ENCODE results near the gene BBS2. TPM values are rescaled to one million over a fixed set of nuclear protein-coding genes. Genes with fewer than 3 reads are reported as not detected.

Gene BBS2
- total RNA-seq, 4 donors from 2014 or later, result 79.8 to 144 (median 120) TPM

- WGBS, 2 donors, result 6% methylated on average over 18 of the region's 18 CpGs
- DNase-seq (ENCODE audit: low spot score in 2 of 2), result no peak
- Histone ChIP-seq H3K36me3 (peaks cover 0 to 38% (median 0%) of the 10 kb centered on the region in 3 donors), H3K27ac (peak overlapping the region; percentile 63 to 83 (median 79)), H3K27me3 (no peaks in the 10 kb centered on the region), H3K4me3 (peak overlapping the region; percentile 76 to 93 (median 90)), H3K4me1 (peaks cover 7 to 52% (median 29%) of the 10 kb centered on the region in 4 donors), H3K9me3 (no peaks in the 10 kb centered on the region)
- TF ChIP-seq POLR2A (IDR thresholded peaks at IDR 0.05), result no peak
- no peak for TF ChIP-seq EP300 (IDR thresholded peaks at IDR 0.05)
- TF ChIP-seq, protein P1, sequence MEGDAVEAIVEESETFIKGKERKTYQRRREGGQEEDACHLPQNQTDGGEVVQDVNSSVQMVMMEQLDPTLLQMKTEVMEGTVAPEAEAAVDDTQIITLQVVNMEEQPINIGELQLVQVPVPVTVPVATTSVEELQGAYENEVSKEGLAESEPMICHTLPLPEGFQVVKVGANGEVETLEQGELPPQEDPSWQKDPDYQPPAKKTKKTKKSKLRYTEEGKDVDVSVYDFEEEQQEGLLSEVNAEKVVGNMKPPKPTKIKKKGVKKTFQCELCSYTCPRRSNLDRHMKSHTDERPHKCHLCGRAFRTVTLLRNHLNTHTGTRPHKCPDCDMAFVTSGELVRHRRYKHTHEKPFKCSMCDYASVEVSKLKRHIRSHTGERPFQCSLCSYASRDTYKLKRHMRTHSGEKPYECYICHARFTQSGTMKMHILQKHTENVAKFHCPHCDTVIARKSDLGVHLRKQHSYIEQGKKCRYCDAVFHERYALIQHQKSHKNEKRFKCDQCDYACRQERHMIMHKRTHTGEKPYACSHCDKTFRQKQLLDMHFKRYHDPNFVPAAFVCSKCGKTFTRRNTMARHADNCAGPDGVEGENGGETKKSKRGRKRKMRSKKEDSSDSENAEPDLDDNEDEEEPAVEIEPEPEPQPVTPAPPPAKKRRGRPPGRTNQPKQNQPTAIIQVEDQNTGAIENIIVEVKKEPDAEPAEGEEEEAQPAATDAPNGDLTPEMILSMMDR (IDR thresholded peaks at IDR 0.05), result no peak
Observed at GRCh38 chr16:56450275-56450985, 69.4 kb downstream of the BBS2 start.

GRCh38 chr16:56448005-56448404 lies 71.8 kb downstream of the BBS2 start:
- TF ChIP-seq POLR2A (IDR thresholded peaks at IDR 0.05) (no peak), EP300 (IDR thresholded peaks at IDR 0.05) (no peak)
- TF ChIP-seq, protein P1 (IDR thresholded peaks at IDR 0.05), result no peak
- peaks cover 0 to 42% (median 0%) of the 10 kb centered on the region in 3 donors for H3K36me3 ChIP-seq
- peaks cover 7 to 46% (median 27%) of the 10 kb centered on the region in 4 donors for H3K4me1 ChIP-seq
- H3K9me3 ChIP-seq, result no peaks in the 10 kb centered on the region
- H3K4me3 ChIP-seq, result no peak overlapping the region
- no peak for DNase-seq (ENCODE audit: low spot score in 2 of 2)
- no peak overlapping the region for H3K27ac ChIP-seq
- H3K27me3 ChIP-seq, result no peaks in the 10 kb centered on the region

DNA sequence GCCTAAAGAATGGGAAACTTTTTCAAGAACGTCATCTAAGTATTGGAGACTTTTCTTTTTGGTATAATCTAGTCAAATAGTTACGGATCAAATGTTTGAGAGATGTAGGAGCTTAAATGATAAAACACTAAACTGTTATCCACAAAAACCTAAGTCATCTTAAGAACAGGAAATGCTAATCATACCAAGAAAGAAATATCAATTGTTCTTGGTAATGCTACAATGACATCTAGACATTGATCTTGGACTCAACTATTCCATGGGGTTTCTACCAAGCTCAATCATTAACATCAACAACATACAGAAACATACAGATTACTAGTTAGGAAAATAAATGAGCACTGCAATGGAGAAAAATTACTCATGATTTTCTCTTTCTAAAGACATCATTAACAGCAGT lies 72.5 kb downstream of the BBS2 start:
- Histone ChIP-seq H3K27me3 (no peaks in the 10 kb centered on the region), H3K36me3 (peaks cover 0 to 44% (median 0%) of the 10 kb centered on the region in 3 donors), H3K4me1 (peaks cover 7 to 39% (median 22%) of the 10 kb centered on the region in 4 donors), H3K4me3 (no peak overlapping the region), H3K27ac (no peak overlapping the region), H3K9me3 (no peaks in the 10 kb centered on the region)
- DNase-seq (ENCODE audit: low spot score in 2 of 2), result no peak
- TF ChIP-seq, protein P1 (IDR thresholded peaks at IDR 0.05), result no peak
- WGBS, 2 donors, result 34 to 59% methylated on average over 2 of the region's 2 CpGs

GRCh38 chr16:56438038-56438437 lies 81.8 kb downstream of the BBS2 start:
- TF ChIP-seq, protein P1 (IDR thresholded peaks at IDR 0.05), result no peak
- no peak for TF ChIP-seq POLR2A (IDR thresholded peaks at IDR 0.05)
- TF ChIP-seq EP300 (IDR thresholded peaks at IDR 0.05), result no peak
- H3K4me1 ChIP-seq, result no peaks in the 10 kb centered on the region
- 94 to 96% methylated on average over 1 of the region's 1 CpG for WGBS, 2 donors
- no peaks in the 10 kb centered on the region for H3K27me3 ChIP-seq
- no peak overlapping the region for H3K27ac ChIP-seq
- peaks cover 0 to 70% (median 0%) of the 10 kb centered on the region in 3 donors for H3K36me3 ChIP-seq
- H3K4me3 ChIP-seq, result no peak overlapping the region
- DNase-seq (ENCODE audit: low spot score in 2 of 2), result no peak
- no peaks in the 10 kb centered on the region for H3K9me3 ChIP-seq

- Histone ChIP-seq H3K4me3 (no peak overlapping the region), H3K4me1 (no peaks in the 10 kb centered on the region), H3K36me3 (peaks cover 0 to 71% (median 0%) of the 10 kb centered on the region in 3 donors), H3K27me3 (no peaks in the 10 kb centered on the region), H3K27ac (no peak overlapping the region), H3K9me3 (no peaks in the 10 kb centered on the region)
- TF ChIP-seq EP300 (IDR thresholded peaks at IDR 0.05) (no peak), POLR2A (IDR thresholded peaks at IDR 0.05) (no peak)
- TF ChIP-seq, protein P1 (IDR thresholded peaks at IDR 0.05), result no peak
- no peak for DNase-seq (ENCODE audit: low spot score in 2 of 2)
Observed at GRCh38 chr16:56436258-56436657, 83.6 kb downstream of the BBS2 start.

Other genes starting within 250 kb of the BBS2 start
- 100 to 1,000 TPM; 263 to 334 (median 292) TPM for gene AMFR, start 94.5 kb downstream of the BBS2 start, total RNA-seq
- gene NUDT21, start 68.7 kb downstream of the BBS2 start, total RNA-seq, result 10 to 100 TPM; 41.5 to 57.3 (median 47.2) TPM
- 10 to 100 TPM; 28.8 to 39.6 (median 35.6) TPM for gene OGFOD1, start 68.5 kb downstream of the BBS2 start, total RNA-seq
- not detected for gene MT4, start 45.0 kb upstream of the BBS2 start, total RNA-seq
- gene MT3, start 69.5 kb upstream of the BBS2 start, total RNA-seq, result 100 to 1,000 TPM in 3 of 4 donors, 10 to 100 TPM in 1; 92.4 to 291 (median 156) TPM
- gene MT2A, start 88.6 kb upstream of the BBS2 start, total RNA-seq, result 100 to 1,000 TPM; 154 to 612 (median 354) TPM
- 1,000 to 10,000 TPM in 1 of 4 donors, 100 to 1,000 TPM in 3; 229 to 1,068 (median 290) TPM for gene MT1E, start 105.8 kb upstream of the BBS2 start, total RNA-seq
- gene MT1M, start 112.6 kb upstream of the BBS2 start, total RNA-seq, result 100 to 1,000 TPM in 1 of 4 donors, 10 to 100 TPM in 3; 38.5 to 103 (median 53.2) TPM
- 100 to 1,000 TPM in 1 of 4 donors, 10 to 100 TPM in 2, not detected in 1; 18.8 to 365 (median 93.3) TPM for gene MT1A, start 118.6 kb upstream of the BBS2 start, total RNA-seq
- not detected for gene MT1B, start 131.9 kb upstream of the BBS2 start, total RNA-seq
- gene MT1F, start 137.9 kb upstream of the BBS2 start, total RNA-seq, result 10 to 100 TPM in 2 of 4 donors, 1 to 10 TPM in 2; 3.0 to 34.3 (median 11.3) TPM
- 10 to 100 TPM in 3 of 4 donors, not detected in 1; 41.1 to 87.7 (median 49.2) TPM for gene MT1G, start 148.0 kb upstream of the BBS2 start, total RNA-seq
- 1 to 10 TPM in 2 of 4 donors, not detected in 2; 2.4 to 5.1 TPM for gene MT1H, start 149.8 kb upstream of the BBS2 start, total RNA-seq
- 1,000 to 10,000 TPM in 2 of 4 donors, 100 to 1,000 TPM in 2; 457 to 1,918 (median 1,024) TPM for gene MT1X, start 162.4 kb upstream of the BBS2 start, total RNA-seq
- gene NUP93, start 210.1 kb upstream of the BBS2 start, total RNA-seq, result 10 to 100 TPM; 27.6 to 65.7 (median 43.8) TPM

All from tibial nerve (tissue), 4 donors.